ENCODE data around the gene DCLK2.
"Not testable (repeated sequence)": the region's sequence is repeated elsewhere in the genome, so short reads cannot be mapped to it uniquely, and the experiment has no call there.

Gene DCLK2

DNA sequence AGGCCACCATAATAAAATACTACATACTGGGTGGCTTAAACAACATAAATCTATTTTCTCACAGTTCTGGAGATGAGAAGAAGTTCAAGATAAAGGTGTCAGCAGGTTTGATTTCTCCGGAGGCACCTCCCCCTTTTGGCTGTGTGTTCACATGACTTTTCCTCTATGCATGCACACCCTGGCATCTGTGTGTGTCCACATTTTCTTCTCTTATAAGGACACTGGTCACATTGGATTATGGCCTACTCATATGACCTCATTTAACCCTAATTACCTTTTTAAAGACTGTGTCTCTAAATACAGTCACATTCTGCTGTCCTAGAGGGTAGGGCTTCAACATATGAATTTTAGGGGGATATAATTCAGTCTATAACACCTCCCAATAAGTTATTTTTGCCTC, 79.8 kb downstream of the DCLK2 start:
- no peak for FAIRE-seq

DNA sequence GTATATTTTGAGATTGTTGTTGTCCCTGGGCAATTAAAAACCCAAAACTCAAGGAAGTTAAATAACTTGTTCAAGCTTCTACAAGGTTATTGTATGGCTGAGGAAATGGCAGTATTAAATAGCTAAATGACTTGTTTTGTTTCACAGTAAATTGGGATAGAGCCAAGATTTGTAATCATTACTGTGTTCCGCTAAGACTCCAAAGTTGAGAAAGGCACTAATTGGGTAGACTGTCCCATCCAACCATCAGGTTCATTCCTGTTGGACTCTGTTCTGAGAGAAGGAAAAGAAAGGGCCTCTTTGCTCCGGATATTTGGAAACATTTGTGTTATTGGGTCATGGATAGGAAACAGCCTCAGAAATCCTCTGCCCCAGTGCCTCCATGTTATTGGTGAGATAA, 82.2 kb downstream of the DCLK2 start:
- no peak for FAIRE-seq

DNA sequence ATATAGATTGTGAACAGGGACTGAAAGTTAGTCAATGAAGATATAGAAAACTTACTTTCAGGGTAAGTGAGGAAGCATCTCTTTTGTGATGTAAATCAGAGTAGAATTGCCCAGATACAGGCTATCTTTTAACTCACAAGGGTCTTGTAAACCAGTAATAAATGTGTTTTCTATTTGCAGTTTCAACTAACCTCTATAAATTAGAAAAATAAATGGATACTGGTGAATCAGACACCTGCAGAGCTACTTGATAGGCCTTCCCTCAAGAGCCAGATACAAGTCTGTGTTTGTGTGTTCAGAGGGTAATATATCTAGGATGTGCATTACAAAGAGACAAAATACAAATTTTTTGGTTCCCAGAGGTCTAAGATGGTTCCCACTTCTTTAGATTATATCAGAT, 82.9 kb downstream of the DCLK2 start:
- no peak for FAIRE-seq

DNA sequence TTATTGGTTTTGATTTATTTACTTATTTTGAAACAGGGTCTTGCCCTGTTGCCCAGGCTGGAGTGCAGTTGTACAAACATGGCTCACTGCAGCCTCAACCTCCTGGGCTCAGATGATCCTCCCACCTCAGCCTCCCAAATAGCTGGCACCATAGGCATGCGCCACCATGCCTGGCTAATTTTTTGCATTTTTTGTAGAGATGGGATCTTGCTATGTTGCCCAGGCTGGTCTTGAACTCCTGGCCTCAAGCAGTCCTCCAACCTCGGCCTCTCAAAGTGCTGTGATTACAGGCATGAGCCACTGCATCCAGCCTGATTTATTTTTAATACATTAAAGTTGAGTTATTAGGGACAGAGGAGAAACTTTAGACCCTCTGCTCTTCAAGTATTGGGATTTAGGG, 83.8 kb downstream of the DCLK2 start:
- FAIRE-seq, result not testable (repeated sequence)

DNA sequence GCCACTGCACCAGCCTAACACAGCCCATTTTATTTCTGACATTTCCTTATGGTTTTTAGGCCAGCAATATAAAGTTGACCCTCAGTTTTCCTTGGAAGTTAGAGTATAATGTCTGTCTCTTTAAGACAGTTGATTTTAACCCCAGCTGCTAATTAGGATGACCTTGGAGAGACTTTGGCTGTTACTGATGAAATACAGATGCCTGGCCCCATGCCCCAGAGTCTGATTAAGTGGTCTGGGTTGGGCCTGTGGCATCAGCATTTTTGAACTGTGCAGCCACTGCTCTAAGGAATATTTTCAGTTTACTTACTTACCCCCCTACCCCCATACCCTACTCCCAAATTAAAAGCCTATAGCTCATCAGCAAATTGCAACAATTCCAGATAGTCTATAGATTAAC, 85.8 kb downstream of the DCLK2 start:
- FAIRE-seq, result no peak

DNA sequence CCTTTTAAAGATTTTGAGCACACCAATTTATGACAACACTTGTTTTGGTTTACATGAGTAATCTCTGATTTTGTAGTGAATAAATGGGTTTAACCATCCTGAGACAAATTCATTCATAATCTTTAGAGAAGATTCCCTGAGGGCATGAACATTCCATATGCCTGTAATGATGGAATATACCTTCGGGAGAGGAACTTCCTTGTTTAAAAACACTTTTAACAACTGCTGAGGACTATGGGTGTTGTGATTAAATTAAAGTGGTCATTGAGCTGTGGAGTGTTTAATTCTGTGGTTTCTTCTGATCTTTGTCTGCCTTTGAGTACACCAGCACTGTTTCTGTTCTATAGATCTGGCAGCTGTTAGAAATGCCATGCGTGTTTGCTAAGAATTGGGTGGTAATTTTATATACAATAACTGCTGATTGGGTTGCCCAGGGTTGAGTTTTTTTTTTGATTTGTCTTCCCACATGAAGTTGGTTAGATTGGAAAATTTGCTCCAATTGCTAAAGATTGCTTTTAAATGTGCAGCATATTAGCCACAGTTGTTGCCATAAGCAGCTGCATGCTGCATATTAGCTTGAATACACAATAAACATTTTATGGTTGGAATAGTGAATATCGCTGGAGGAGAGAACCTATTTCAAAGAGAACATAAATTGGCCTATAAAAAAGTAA, 86.8 kb downstream of the DCLK2 start:
- FAIRE-seq, result no peak

DNA sequence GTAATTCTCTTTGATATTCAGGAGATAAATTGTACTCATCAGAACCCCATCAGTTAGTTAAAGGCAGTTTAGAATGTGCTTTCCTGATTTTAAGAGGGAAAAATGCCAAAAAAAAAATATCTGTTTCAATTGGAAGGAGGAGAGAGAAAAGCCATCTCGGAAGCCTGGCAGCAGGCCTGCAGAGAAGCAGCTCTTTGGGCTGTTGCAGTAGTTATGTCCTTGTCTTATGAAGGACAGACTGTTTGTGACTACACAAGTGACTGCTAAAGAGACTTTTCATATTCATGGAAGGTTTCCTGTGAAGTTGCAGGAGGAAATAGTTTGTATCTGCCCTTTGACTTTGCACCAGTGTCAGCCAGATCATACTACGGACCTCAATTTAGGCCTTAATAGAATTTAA, 88.8 kb downstream of the DCLK2 start:
- FAIRE-seq, result no peak

DNA sequence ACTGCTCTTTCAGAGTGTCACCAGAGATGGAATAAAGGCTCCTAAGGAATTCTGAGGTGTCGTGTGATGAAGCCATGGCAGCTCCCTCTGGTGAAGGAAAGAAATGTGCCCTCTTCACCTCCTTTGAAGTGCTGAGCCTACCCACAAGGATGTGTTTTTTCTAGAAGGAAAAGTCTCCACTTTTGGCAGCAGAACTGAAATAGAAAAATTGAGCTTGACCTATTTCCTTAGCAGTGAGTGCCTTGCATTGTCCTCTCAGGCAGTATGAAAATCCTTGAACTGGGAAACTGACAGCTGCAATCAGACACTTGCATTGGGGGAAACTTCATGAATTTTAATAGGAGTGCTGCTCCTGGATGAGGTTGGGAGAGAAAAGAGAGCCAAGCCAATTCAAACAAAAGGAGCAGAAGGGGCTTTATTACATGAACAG, 95.2 kb downstream of the DCLK2 start:
- FAIRE-seq, result no peak

DNA sequence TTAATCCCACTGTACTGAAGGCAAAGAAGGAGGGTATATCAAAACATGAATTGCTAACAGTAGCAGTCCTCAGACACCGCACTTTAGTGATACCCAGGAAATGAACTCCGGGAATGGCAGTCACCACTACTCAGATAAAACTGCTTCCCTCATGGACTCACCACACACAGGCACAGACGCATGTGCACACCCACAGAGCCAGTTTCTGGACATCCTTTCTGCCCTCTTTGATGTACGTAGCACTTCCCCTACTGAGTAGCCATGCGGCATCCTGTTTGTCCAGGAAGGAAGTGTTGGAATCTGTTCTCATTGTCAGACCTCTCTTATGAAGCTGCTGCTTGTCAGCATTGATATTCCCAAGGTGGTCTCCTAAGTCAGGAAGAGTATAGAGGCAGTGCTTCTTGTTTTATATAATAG, 95.7 kb downstream of the DCLK2 start:
- FAIRE-seq, result no peak

DNA sequence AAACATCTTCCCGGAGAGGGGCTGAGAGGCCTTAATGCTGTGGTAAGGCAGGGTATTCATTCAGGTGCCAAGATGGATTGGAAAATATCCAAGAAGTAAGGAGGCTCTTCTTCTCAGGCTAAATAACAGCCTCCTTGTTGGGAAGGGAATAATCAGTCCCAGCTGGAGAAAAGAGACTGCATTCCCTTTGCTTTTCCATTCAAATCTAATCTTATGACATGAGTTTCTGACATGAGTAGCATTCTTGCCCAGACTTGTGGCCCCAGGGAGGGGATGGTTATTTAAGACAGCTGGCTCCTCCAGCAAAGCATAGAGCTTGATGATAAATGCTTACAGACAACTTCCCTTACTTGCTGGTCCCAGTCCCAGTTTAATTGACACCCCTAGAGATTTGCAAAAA, 98.3 kb downstream of the DCLK2 start:
- FAIRE-seq, result no peak

DNA sequence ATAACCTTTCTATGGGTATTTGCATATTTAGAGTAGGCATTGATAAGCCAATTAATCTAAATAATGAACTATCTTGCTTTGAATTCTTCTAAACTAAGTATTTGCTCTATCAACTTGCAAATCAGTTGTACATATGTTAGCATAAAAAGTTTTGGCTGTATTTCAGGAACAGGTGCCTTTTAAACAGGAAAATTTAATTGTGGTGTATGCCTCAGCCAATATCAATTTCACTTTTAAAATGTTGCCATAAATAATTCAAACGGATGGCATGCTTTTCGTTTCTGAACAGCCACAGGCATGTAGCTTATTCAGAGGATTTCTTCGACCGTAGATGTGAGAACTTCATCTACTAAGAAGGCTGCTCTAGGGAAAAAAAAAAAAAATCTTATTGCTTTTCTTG, 99.9 kb downstream of the DCLK2 start:
- FAIRE-seq, result no peak

DNA sequence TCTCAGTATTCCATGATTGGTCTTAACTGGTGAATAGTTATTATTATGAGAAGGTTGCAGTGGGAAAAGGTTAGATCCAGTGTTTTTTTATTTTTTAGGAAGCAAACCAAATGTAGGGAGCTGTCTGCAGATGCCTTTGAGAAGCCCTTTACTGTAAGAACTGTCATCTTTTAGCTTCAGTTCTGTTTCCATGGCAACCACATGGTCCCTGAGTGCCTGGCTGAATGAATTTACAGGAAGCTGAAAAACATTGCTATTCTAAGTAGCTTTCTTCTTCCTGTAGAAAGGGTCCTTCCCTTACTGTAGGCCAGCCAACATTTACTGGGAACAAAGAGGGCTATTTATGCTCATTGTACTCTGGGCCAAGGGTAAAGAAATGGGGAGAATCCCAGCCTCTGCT, 103.3 kb downstream of the DCLK2 start:
- no peak for FAIRE-seq

DNA sequence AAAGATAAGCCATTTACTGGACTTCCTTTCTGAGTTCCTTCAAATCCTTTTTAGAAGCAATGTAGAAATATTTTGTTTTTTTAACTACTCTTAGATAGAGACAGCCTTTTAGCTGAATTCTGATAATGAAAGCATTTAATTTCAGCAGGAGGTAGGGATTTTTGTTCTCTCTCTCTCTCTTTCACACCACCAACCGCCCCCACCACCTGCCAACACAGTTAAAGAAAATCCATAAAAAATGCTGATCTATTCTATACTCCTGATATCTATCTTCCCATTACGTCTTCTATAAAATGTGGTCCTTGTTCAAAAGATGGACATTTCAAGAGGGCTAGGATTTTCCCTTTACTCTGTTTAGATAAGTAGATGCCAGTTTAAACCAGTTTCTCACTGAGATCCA, 104.5 kb downstream of the DCLK2 start:
- FAIRE-seq, result no peak

DNA sequence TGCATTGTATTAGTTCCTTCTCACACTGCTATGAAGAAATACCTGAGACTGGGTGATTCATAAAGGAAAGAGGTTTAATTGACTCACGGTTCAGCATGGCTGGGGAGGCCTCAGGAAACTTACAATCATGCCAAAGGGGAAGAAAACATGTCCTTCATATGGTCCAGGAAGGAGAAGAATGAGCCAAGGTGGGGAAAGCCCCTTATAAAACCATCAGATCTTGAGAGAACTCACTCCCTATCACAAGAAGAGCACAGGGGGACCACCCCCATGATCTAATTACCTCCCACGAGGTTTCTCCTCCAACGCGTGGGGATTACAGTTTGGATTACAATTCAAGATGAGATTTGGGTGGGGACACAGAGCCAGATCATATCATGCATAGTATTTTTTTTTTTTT, 106.8 kb downstream of the DCLK2 start:
- FAIRE-seq, result not testable (repeated sequence)

DNA sequence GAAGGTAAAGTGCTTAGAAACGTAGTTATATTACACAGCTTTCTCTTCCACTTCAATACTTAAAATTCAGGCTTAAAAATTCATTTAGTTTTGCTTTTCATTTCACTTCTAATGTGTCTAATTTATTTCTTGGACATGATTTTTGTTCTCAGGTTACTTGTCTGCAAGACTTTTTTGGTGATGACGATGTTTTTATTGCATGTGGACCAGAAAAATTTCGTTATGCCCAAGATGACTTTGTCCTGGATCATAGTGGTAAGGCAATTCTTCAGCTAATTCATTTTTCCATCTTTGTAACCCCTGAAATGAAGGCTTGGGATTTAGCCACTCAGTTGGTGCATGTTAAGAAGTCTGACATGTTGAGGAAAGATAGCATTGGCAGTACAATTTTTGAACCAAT, 114.7 kb downstream of the DCLK2 start:
- FAIRE-seq, result no peak

DNA sequence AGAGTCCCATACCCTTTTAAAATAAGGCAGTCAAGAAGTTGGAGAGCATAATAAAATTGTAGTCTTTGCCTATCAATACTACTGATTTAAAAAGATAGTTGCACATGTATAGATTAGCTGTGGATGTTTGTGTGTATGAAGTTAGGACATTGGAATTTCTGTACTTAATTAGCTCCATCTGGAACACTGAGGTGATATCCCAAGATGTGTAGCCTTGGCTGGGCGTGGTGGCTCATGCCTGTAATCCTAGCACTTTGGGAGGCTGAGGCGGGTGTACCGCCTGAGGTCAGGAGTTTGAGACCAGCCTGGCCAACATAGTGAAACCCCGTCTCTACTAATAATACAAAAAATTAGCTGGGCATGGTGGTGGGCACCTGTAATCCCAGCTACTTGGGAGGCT, 119.0 kb downstream of the DCLK2 start:
- FAIRE-seq, result not testable (repeated sequence)

DNA sequence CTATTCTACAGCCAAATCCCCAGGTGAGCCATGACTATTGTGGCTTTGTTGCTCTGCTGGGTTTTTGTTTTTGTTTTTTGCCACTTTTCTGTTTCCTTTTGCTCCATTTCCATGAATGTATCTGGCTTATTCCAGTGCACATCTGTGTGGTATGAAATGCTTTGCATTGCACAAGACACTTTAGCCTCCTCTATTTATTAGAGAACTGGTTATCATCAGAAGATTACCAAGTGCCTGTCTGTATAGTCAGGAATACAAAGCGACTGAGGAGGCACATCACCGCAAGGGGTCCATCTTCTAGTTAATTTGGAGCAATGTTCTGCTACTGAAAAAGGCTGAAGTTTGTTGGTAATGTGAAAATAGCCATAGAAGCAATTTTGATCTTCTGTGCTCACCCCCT, 120.8 kb downstream of the DCLK2 start:
- no peak for FAIRE-seq

DNA sequence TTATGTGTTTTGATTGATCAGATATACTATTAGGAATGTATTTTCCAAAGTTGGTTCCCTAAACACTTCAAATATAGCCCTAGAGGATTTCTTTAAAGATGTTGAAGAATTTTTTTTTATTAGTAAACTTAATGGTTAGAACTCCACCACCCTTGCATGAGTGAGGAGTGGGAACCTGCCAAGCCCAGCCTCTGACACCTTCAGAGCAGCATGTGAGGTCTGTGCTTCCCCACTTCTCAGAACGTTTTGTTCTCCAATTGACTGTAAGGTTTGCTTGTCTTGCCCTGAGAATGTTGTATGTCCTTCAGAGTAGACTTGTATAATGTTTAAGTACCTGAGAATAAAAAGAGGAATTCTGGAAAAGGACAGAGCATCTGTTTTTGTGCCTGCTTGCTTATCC, 126.8 kb downstream of the DCLK2 start:
- FAIRE-seq, result no peak

DNA sequence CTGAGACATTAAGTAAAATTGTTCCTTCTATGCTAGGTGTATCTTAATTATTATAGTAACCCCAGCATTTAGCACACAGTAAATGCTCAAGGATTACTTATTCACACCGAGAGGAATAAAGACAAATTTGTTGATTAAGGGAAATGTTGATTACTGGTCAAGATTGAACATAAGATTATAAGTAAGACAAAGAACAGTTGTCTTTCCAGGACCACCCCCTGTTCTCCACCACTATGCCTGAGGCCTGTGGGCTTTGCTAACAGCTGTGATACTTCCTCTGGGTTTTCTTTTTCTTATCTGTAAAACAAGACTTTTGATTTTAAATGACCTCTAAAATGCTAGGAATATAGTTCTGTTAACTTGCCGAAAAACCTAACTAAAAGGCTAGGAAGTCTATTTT, 128.0 kb downstream of the DCLK2 start:
- no peak for FAIRE-seq

DNA sequence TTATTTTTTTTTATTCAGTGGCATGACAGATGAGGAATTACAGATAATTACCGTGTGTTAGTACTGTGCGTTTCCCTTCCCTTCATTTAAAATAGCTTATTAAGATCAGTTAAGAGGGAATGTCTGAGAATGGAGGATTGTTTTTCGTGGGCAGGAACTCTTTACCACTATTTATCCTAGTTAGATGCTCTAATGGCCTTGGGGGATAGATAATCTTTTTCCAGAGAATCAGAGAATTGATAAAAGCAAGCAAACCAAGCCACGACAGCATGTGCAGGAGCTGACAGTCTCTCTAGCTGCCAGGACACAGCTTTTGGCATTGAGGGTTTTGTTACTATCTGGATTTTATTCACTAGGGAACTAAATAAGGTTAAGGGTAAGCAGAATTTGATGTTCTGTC, 128.7 kb downstream of the DCLK2 start:
- no peak for FAIRE-seq

DNA sequence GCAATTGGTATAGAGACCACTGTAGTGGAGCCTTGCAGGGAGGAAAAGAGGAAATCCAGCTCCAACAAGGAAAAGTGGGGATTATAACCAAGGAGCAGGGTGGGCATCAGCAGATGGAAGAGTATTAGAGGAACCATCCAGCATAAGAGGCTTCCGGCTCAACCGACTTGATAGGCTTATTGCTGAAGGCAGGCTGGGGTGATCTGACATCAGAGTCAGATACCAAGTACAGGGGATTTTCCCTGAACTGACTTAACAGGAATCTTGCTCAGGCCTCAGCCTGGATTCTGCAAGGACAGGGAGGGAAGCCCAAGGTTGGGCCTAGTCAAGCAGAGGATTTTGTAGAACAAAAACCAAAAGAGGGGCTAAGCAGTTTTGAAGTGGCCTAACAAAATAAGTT, 129.6 kb downstream of the DCLK2 start:
- no peak for FAIRE-seq

DNA sequence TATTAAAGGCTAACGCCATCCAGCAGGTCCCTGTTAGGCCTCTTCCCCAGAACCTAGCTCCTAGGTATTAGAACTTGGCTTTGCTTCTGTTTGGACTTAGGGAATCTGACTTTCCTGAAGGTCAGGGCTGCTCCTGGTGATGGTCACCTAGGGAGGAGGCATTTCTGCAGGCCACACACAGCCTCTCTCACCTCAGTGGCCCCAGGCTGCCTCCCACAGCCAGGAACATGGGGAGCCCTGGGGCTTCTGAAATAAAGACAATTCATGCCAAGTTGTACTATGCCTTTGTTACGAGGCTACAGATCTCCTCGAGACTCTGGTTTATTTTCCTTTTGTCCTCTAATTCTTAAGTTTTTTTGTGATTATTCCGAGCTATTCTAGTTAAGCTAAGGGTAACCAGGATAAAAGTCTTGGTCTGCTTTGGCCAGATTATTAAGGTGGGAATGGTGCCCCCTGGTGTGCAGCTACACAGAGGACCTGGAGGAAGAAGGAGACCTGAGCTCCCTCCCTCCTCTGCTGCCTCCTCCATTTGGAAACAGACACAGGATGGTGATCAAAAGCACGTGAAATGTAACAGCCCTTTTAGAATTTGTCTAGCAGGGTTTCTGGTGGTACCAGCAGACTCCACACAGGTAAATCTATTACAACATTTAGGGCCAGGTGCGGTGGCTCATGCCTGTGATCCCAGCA, 131.0 kb downstream of the DCLK2 start:
- FAIRE-seq, result no peak

DNA sequence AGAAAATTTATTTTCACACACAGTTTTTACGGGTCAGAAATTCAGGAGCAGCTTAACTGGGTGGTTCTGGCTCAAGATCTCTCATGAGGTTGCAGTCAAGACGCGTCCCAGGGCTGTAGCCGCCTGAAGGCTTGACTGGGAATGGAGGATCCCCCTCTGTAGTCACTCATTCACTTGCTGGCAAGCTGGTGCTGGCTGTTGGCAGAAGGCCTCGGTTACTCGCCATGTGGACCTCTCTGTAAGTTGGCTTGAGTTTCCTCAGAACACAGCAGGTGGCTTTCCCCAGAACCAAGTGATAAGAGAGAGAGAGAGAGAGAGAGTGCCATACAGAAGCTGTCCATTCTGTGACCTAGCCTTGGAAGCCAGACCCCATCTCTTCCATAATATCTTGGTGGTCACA, 132.8 kb downstream of the DCLK2 start:
- no peak for FAIRE-seq

DNA sequence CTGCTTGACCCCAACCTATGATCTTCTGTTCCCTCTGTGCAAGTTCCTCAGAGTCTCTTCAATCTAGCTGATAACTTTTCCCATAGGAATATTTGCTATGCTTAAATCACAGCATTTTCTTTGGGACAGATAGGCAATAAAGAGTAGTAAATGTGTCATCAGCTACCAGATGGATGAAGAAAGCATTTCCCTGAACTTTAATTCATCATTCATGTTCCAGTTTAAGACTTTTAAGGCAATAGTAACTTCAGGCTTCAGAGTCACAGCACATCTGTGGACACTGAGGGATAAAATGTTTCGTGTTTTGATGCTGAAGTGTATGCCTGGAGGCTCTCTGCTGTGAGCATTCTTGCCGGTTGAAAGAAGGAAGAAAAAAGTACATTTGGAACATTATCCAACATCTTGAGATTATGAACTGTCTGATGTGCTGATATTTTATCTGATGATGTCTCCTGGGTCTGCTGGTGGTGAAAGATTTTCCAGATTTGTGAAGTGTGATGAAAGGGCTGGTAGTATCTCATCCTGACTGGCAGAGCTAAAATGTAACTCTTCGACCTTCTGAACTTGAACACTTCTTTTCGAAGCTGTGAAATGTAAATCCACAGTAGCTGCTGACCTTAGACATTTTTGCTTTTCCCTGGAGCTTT, 133.7 kb downstream of the DCLK2 start:
- FAIRE-seq, result no peak

DNA sequence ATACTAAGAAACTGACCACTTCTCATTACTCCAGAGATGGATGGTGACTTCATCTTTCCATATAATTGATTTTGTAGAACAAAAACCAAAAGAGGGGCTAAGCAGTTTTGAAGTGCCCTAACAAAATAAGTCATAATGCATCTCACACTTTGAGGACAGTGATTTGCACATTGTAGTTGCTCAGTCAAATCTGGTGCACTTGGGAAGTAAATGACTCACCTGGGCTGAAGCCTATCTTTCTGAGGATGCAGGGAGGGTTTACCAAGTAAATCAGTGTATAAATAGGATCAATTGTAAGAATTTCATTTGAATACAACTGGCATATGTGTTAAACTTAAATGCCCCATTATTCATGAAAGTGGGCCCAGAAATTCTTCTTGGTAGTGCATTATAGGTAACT, 134.2 kb downstream of the DCLK2 start:
- FAIRE-seq, result no peak

Measured in G401.6 (cell line).